Osteoblast (primary cell): ENCODE results near the gene MCUR1. TPM values are rescaled to one million over a fixed set of nuclear protein-coding genes. Genes with fewer than 3 reads are reported as not detected.
A peak's percentile ranks its signal among the peaks of the same experiment; 100 is the strongest.
"Not testable (repeated sequence)": the region's sequence is repeated elsewhere in the genome, so short reads cannot be mapped to it uniquely, and the experiment has no call there.

Experiments
- DNase-seq: peaks from one replicate; pipeline ENCODE4 v3.0.0; 2011; ENCODE audit warnings: low spot score, mixed read lengths; ENCODE audit not compliant: insufficient read length; ENCODE audit errors: missing footprints
- H2AFZ ChIP-seq: 2 replicates; pipeline ENCODE4 v1.6.0; 2011; ENCODE audit warnings: mild to moderate bottlenecking, low read length
- H3K27ac ChIP-seq: 2 replicates; pipeline ENCODE4 v1.5.1; 2011; ENCODE audit warnings: mild to moderate bottlenecking, low read depth, low read length, moderate library complexity
- H3K27me3 ChIP-seq: 2 replicates; pipeline ENCODE4 v1.6.0; 2012; ENCODE audit warnings: mild to moderate bottlenecking, control low read depth, inconsistent platforms, low read length, moderate library complexity; ENCODE audit not compliant: insufficient read depth
- H3K36me3 ChIP-seq: 2 replicates; pipeline ENCODE4 v1.5.1; 2011; ENCODE audit warnings: mild to moderate bottlenecking, low read length, control low read depth, moderate library complexity; ENCODE audit not compliant: insufficient read depth
- H3K4me1 ChIP-seq: 2 replicates; pipeline ENCODE4 v1.5.1; 2011; ENCODE audit warnings: mild to moderate bottlenecking, low read length, control low read depth, moderate library complexity; ENCODE audit not compliant: insufficient read depth
- H3K4me2 ChIP-seq: 2 replicates; pipeline ENCODE4 v1.6.0; 2011; ENCODE audit warnings: mild to moderate bottlenecking, low read length; ENCODE audit not compliant: insufficient read depth
- H3K4me3 ChIP-seq: fragments of 200-600 bp; sonication (generic); 3 replicates; pipeline ENCODE4 v1.5.1; 2012; ENCODE audit warnings: mild to moderate bottlenecking, low read length, inconsistent platforms; ENCODE audit not compliant: insufficient read depth
- H3K79me2 ChIP-seq: 2 replicates; pipeline ENCODE4 v1.6.0; 2012; ENCODE audit warnings: mild to moderate bottlenecking, low read length, control low read depth, inconsistent platforms; ENCODE audit not compliant: insufficient read depth
- H3K9me3 ChIP-seq: 2 replicates; pipeline ENCODE4 v1.5.1; 2011; ENCODE audit warnings: low read depth, low read length, control low read depth
- H4K20me1 ChIP-seq: 2 replicates; pipeline ENCODE4 v1.6.0; 2012; ENCODE audit warnings: mild to moderate bottlenecking, low read length, control low read depth; ENCODE audit not compliant: insufficient read depth
- CTCF ChIP-seq: IDR thresholded peaks from 2 replicates; pipeline ENCODE4 v1.5.1; 2011; ENCODE audit warnings: mild to moderate bottlenecking, low read depth, low read length, moderate library complexity; ENCODE audit errors: extremely low read depth
- total RNA-seq: library from RNA; depleted of rRNA; stranded (reverse); fragments of >200 nt; gene quantifications from 2 replicates; pipeline ENCODE4 v1.2.3, GENCODE V29; 2012

MCUR1 gene
- 13.6 and 14.8 TPM in 2 replicates for total RNA-seq

GRCh38 chr6:13814176-13814937 is at the start of gene MCUR1:
Gene MCUR1, minus strand, starts transcription at chr6:13814557. Its CDS starts 128 bp downstream, at chr6:13814429.
- Histone ChIP-seq H3K4me2 (peak within 1 kb of the TSS; percentile 96), H3K4me3 (peak within 1 kb of the TSS; percentile 89), H2AFZ (peak within 1 kb of the TSS; percentile 93), H4K20me1 (peaks cover 10% of the 10 kb centered on the region), H3K9me3 (no peaks in the 10 kb centered on the region), H3K4me1 (peaks cover 10% of the 10 kb centered on the region), H3K27ac (peak within 1 kb of the TSS; percentile 66), H3K36me3 (no peaks in the 10 kb centered on the region), H3K79me2 (peaks cover 36% of the 10 kb centered on the region), H3K27me3 (no peaks in the 10 kb centered on the region)
- no peak for TF ChIP-seq CTCF
- peak; percentile 99 for DNase-seq

GRCh38 chr6:13863699-13864155 is 49.4 kb upstream of the MCUR1 start:
- no peaks in the 10 kb centered on the region for H3K9me3 ChIP-seq
- no peak overlapping the region for H3K4me3 ChIP-seq
- no peak for DNase-seq
- no peak for TF ChIP-seq CTCF
- H4K20me1 ChIP-seq: no peaks in the 10 kb centered on the region
- H3K4me2 ChIP-seq: no peak overlapping the region
- H2AFZ ChIP-seq: no peak overlapping the region
- H3K27me3 ChIP-seq: peaks cover 36% of the 10 kb centered on the region
- H3K36me3 ChIP-seq: no peaks in the 10 kb centered on the region
- no peak overlapping the region for H3K27ac ChIP-seq
- H3K79me2 ChIP-seq: no peaks in the 10 kb centered on the region
- H3K4me1 ChIP-seq: no peaks in the 10 kb centered on the region

- not testable (repeated sequence) for H4K20me1 ChIP-seq, H2AFZ ChIP-seq, H3K36me3 ChIP-seq, DNase-seq, H3K79me2 ChIP-seq, H3K27ac ChIP-seq, H3K9me3 ChIP-seq, H3K4me1 ChIP-seq, H3K4me3 ChIP-seq
- Histone ChIP-seq H3K27me3 (peaks cover 43% of the 10 kb centered on the region), H3K4me2 (peak overlapping the region; percentile 43)
These were observed 46.3 kb upstream of the MCUR1 start for GRCh38 chr6:13860556-13861185.

- peak overlapping the region; percentile 43 for H3K4me2 ChIP-seq
- H3K27me3 ChIP-seq: peaks cover 43% of the 10 kb centered on the region
- H2AFZ ChIP-seq: peak overlapping the region; percentile 77
- DNase-seq: no peak
- H3K4me3 ChIP-seq: no peak overlapping the region
- no peak for TF ChIP-seq CTCF
- H4K20me1 ChIP-seq: no peaks in the 10 kb centered on the region
- H3K27ac ChIP-seq: no peak overlapping the region
- H3K9me3 ChIP-seq: no peaks in the 10 kb centered on the region
- H3K4me1 ChIP-seq: no peaks in the 10 kb centered on the region
- H3K79me2 ChIP-seq: no peaks in the 10 kb centered on the region
- H3K36me3 ChIP-seq: no peaks in the 10 kb centered on the region
These were observed 45.7 kb upstream of the MCUR1 start for GRCh38 chr6:13859871-13860555.
